Measurements from ENCODE around the gene CNOT10.

CNOT10 gene

GRCh38 chr3:32685543-32686185 is 676 bp downstream of the CNOT10 start:
- CTCF ChIA-PET: no interaction called here
- TF ChIP-seq CTBP1 (IDR thresholded peaks at IDR 0.05; ENCODE audit: borderline replicate concordance) (no peak), FOXM1 (IDR thresholded peaks at IDR 0.05; ENCODE audit: borderline replicate concordance) (no peak), ELF4 (IDR thresholded peaks at IDR 0.05) (no peak), ARNT (IDR thresholded peaks at IDR 0.05) (no peak), SP1 (IDR thresholded peaks at IDR 0.05) (no peak), LEF1 (IDR thresholded peaks at IDR 0.05; ENCODE audit: borderline replicate concordance) (no peak), SUZ12 (IDR thresholded peaks at IDR 0.05) (no peak), L3MBTL2 (conservative IDR thresholded peaks at IDR 0.05) (no peak), BHLHE40 (IDR thresholded peaks at IDR 0.05; ENCODE audit: borderline replicate concordance) (no peak), NFRKB (IDR thresholded peaks at IDR 0.05) (no peak), ZNF384 (IDR thresholded peaks at IDR 0.05) (no peak), TARDBP (IDR thresholded peaks at IDR 0.05) (no peak), HDGF (IDR thresholded peaks at IDR 0.05; ENCODE audit: borderline replicate concordance) (no peak), FOXA1 (IDR thresholded peaks at IDR 0.05) (no peak), PKNOX1 (IDR thresholded peaks at IDR 0.05) (no peak), FOXK2 (IDR thresholded peaks at IDR 0.05) (no peak)
- no peak for DNase-seq (ENCODE audit: extremely low spot score)
- POLR2A ChIA-PET: interaction anchor here (0.9 to 1.1 kb wide), 8 partner anchors 8 to 410 kb away, joined by 3 to 5 read pairs (median 3); no protein-coding TSS in a partner anchor

- no peak for DNase-seq (ENCODE audit: extremely low spot score)
- POLR2A ChIA-PET: no interaction called here
- CTCF ChIA-PET: no interaction called here
- TF ChIP-seq LEF1 (IDR thresholded peaks at IDR 0.05; ENCODE audit: borderline replicate concordance): no peak
- no peak for TF ChIP-seq PKNOX1 (IDR thresholded peaks at IDR 0.05)
- no peak for TF ChIP-seq ARNT (IDR thresholded peaks at IDR 0.05)
- no peak for TF ChIP-seq TARDBP (IDR thresholded peaks at IDR 0.05)
- TF ChIP-seq NFRKB (IDR thresholded peaks at IDR 0.05): no peak
- no peak for TF ChIP-seq ZNF384 (IDR thresholded peaks at IDR 0.05)
Observed at GRCh38 chr3:32686713-32687112, 1.7 kb downstream of the CNOT10 start.

DNA sequence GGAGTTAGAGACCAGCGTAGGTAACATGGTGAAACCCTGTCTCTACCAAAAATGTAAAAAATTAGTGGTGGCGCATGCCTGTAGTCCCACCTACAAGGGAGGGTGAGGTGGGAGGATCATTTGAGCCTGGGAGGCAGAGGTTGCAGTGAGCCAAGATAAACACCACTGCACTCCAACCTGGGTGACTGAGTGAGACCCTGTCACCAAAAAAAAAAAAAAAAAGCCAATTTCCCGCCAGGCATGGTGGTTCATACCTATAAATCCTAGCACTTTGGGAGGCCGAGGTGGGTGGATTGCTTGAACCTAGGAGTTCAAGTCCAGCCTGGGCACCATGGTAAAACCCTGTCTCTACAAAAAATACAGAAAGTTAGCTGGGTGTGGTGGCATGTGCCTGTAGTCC is 6.9 kb downstream of the CNOT10 start:
- CTCF ChIA-PET: no interaction called here

GRCh38 chr3:32696523-32696922 is 11.5 kb downstream of the CNOT10 start:
- POLR2A ChIA-PET: no interaction called here
- CTCF ChIA-PET: interaction anchor here (0.7 kb wide), 1 partner anchor 23 kb away, joined by 3 read pairs; no protein-coding TSS in a partner anchor
- DNase-seq (ENCODE audit: extremely low spot score): no peak
- TF ChIP-seq PKNOX1 (IDR thresholded peaks at IDR 0.05) (no peak), ZNF384 (IDR thresholded peaks at IDR 0.05) (no peak), SP1 (IDR thresholded peaks at IDR 0.05) (no peak), FOXA1 (IDR thresholded peaks at IDR 0.05) (no peak), ELF4 (IDR thresholded peaks at IDR 0.05) (no peak), TARDBP (IDR thresholded peaks at IDR 0.05) (no peak), FOXK2 (IDR thresholded peaks at IDR 0.05) (no peak), HDGF (IDR thresholded peaks at IDR 0.05; ENCODE audit: borderline replicate concordance) (no peak), NFRKB (IDR thresholded peaks at IDR 0.05) (no peak), CTBP1 (IDR thresholded peaks at IDR 0.05; ENCODE audit: borderline replicate concordance) (no peak), SUZ12 (IDR thresholded peaks at IDR 0.05) (no peak), ARNT (IDR thresholded peaks at IDR 0.05) (no peak), FOXM1 (IDR thresholded peaks at IDR 0.05; ENCODE audit: borderline replicate concordance) (no peak), L3MBTL2 (conservative IDR thresholded peaks at IDR 0.05) (no peak), BHLHE40 (IDR thresholded peaks at IDR 0.05; ENCODE audit: borderline replicate concordance) (no peak), LEF1 (IDR thresholded peaks at IDR 0.05; ENCODE audit: borderline replicate concordance) (no peak)

More for the DNA sequence above, 6.9 kb downstream of the CNOT10 start:
- DNase-seq (ENCODE audit: extremely low spot score): no peak
- POLR2A ChIA-PET: interaction anchor here (1.0 kb wide), 1 partner anchor 122 kb away, joined by 4 read pairs; no protein-coding TSS in a partner anchor
- TF ChIP-seq LEF1 (IDR thresholded peaks at IDR 0.05; ENCODE audit: borderline replicate concordance) (no peak), TARDBP (IDR thresholded peaks at IDR 0.05) (no peak), ARNT (IDR thresholded peaks at IDR 0.05) (no peak), HDGF (IDR thresholded peaks at IDR 0.05; ENCODE audit: borderline replicate concordance) (no peak), L3MBTL2 (conservative IDR thresholded peaks at IDR 0.05) (no peak), ELF4 (IDR thresholded peaks at IDR 0.05) (no peak), ZNF384 (IDR thresholded peaks at IDR 0.05) (no peak), FOXK2 (IDR thresholded peaks at IDR 0.05) (no peak), NFRKB (IDR thresholded peaks at IDR 0.05) (no peak), FOXM1 (IDR thresholded peaks at IDR 0.05; ENCODE audit: borderline replicate concordance) (no peak), SUZ12 (IDR thresholded peaks at IDR 0.05) (no peak), CTBP1 (IDR thresholded peaks at IDR 0.05; ENCODE audit: borderline replicate concordance) (no peak), BHLHE40 (IDR thresholded peaks at IDR 0.05; ENCODE audit: borderline replicate concordance) (no peak), FOXA1 (IDR thresholded peaks at IDR 0.05) (no peak)

GRCh38 chr3:32698506-32698905 is 13.5 kb downstream of the CNOT10 start:
- no peak for DNase-seq (ENCODE audit: extremely low spot score)
- POLR2A ChIA-PET: no interaction called here
- TF ChIP-seq FOXM1 (IDR thresholded peaks at IDR 0.05; ENCODE audit: borderline replicate concordance): no peak
- TF ChIP-seq SP1 (IDR thresholded peaks at IDR 0.05): no peak
- no peak for TF ChIP-seq ARNT (IDR thresholded peaks at IDR 0.05)
- CTCF ChIA-PET: interaction anchor here (0.7 kb wide), 1 partner anchor 400 kb away, joined by 3 read pairs; no protein-coding TSS in a partner anchor

GRCh38 chr3:32699429-32699828 is 14.4 kb downstream of the CNOT10 start:
- CTCF ChIA-PET: no interaction called here
- POLR2A ChIA-PET: no interaction called here
- no peak for TF ChIP-seq FOXM1 (IDR thresholded peaks at IDR 0.05; ENCODE audit: borderline replicate concordance)
- no peak for DNase-seq (ENCODE audit: extremely low spot score)
